HEK293 (cell line): ENCODE measurements around the gene NXN.
A peak's percentile ranks its signal among the peaks of the same experiment; 100 is the strongest.

Source experiments
- CTCF ChIA-PET: fragments of 350-600 bp; formaldehyde crosslinking; extraction: SDS; loops from one replicate; lab custom pipeline; 2021; ENCODE audit warnings: antibody characterized with exemption; lab: Yijun Ruan, JAX
- POLR2A ChIA-PET: fragments of 300-600 bp; formaldehyde crosslinking; extraction: SDS; loops from one replicate; lab custom pipeline; 2020; ENCODE audit warnings: antibody characterized with exemption, inconsistent platforms; lab: Yijun Ruan, JAX
- H3K27ac ChIP-seq: fragments of 200-500 bp; sonication (Bioruptor generic); 2 replicates; pipeline ENCODE4 v1.5.1; 2014; ENCODE audit warnings: low read depth, low read length, control low read depth, inconsistent platforms; ENCODE audit errors: extremely low read depth
- H3K36me3 ChIP-seq, 2 experiments: fragments of 200-500 bp in 1 of 2; sonication (Bioruptor generic) in 1 of 2; 1 replicate in 1 of 2; 2 replicates in 1 of 2; pipeline ENCODE4 v1.5.1; 2014 to 2017; ENCODE audit warnings: inconsistent platforms in 2 of 2, low read length in 2 of 2; ENCODE audit not compliant: control insufficient read depth in 2 of 2, insufficient read depth in 1 of 2
- H3K4me1 ChIP-seq: fragments of 200-500 bp; sonication (Bioruptor generic); 2 replicates; pipeline ENCODE4 v1.5.1; 2014; ENCODE audit warnings: mild to moderate bottlenecking, low read length, inconsistent platforms; ENCODE audit not compliant: control insufficient read depth, insufficient read depth
- H3K4me3 ChIP-seq: 2 replicates; pipeline ENCODE4 v1.5.1; 2011; ENCODE audit warnings: low read depth, mild to moderate bottlenecking, control low read depth, low read length, moderate library complexity
- H3K9me3 ChIP-seq: fragments of 200-500 bp; sonication (Bioruptor generic); 2 replicates; pipeline ENCODE4 v1.5.1; 2014; ENCODE audit warnings: low read depth, low read length, inconsistent platforms; ENCODE audit not compliant: control insufficient read depth, insufficient read depth
- AEBP2 ChIP-seq: fragments of 450-650 bp; formaldehyde crosslinking; IDR thresholded peaks from 2 replicates; pipeline ENCODE4 v1.5.1; 2016; ENCODE audit warnings: missing biosample characterization, missing genetic modification characterization, borderline replicate concordance
- EGR2 ChIP-seq: fragments of 450-650 bp; formaldehyde crosslinking; IDR thresholded peaks from 2 replicates; pipeline ENCODE4 v1.5.1; 2016; ENCODE audit warnings: low read depth, missing biosample characterization, missing genetic modification characterization
- KLF10 ChIP-seq: fragments of 450-650 bp; IDR thresholded peaks from 2 replicates; pipeline ENCODE4 v1.5.1; 2018; ENCODE audit warnings: missing biosample characterization, mild to moderate bottlenecking, missing genetic modification characterization
- ZBTB7A ChIP-seq: fragments of 450-650 bp; formaldehyde crosslinking; IDR thresholded peaks from 2 replicates; pipeline ENCODE4 v1.5.1; 2016; ENCODE audit warnings: low read depth, missing biosample characterization, missing genetic modification characterization
- ZNF248 ChIP-seq: fragments of 450-650 bp; formaldehyde crosslinking; IDR thresholded peaks from 2 replicates; pipeline ENCODE4 v1.5.1; 2017; ENCODE audit warnings: missing biosample characterization, missing genetic modification characterization
- ZNF335 ChIP-seq: fragments of 450-650 bp; formaldehyde crosslinking; conservative IDR thresholded peaks from 2 replicates; pipeline ENCODE4 v1.5.1; 2016; ENCODE audit warnings: missing biosample characterization, missing genetic modification characterization
- ZNF341 ChIP-seq: fragments of 450-650 bp; formaldehyde crosslinking; IDR thresholded peaks from 2 replicates; pipeline ENCODE4; 2016; ENCODE audit warnings: low read depth, missing biosample characterization, missing genetic modification characterization
- ZNF398 ChIP-seq: fragments of 450-650 bp; formaldehyde crosslinking; IDR thresholded peaks from 2 replicates; pipeline ENCODE4 v1.5.1; 2017; ENCODE audit warnings: missing biosample characterization, missing genetic modification characterization
- ZNF416 ChIP-seq: fragments of 450-650 bp; formaldehyde crosslinking; IDR thresholded peaks from 2 replicates; pipeline ENCODE4 v1.5.1; 2016; ENCODE audit warnings: missing biosample characterization, missing genetic modification characterization
- ZNF514 ChIP-seq: fragments of 450-650 bp; formaldehyde crosslinking; IDR thresholded peaks from 2 replicates; pipeline ENCODE4 v1.5.1; 2016; ENCODE audit warnings: missing biosample characterization, missing genetic modification characterization
- ZNF768 ChIP-seq: fragments of 450-650 bp; formaldehyde crosslinking; IDR thresholded peaks from 2 replicates; pipeline ENCODE4 v1.5.1; 2018; ENCODE audit warnings: missing biosample characterization, mild to moderate bottlenecking, missing genetic modification characterization
- ZNF843 ChIP-seq: fragments of 450-650 bp; formaldehyde crosslinking; IDR thresholded peaks from 2 replicates; pipeline ENCODE4 v1.5.1; 2016; ENCODE audit warnings: missing biosample characterization, missing genetic modification characterization
- ZSCAN18 ChIP-seq: fragments of 450-650 bp; formaldehyde crosslinking; IDR thresholded peaks from 2 replicates; pipeline ENCODE4 v1.5.1; 2016; ENCODE audit warnings: missing biosample characterization, missing genetic modification characterization
- TF ChIP-seq, protein P1 (sequence below): fragments of 450-650 bp; formaldehyde crosslinking; conservative IDR thresholded peaks from 2 replicates; pipeline ENCODE4 v1.5.1; 2016; ENCODE audit warnings: low read depth, missing biosample characterization, missing genetic modification characterization
- TF ChIP-seq, protein P2 (sequence below): fragments of 450-650 bp; formaldehyde crosslinking; IDR thresholded peaks from 2 replicates; pipeline ENCODE4 v1.5.1; 2016; ENCODE audit warnings: missing biosample characterization, missing genetic modification characterization
- TF ChIP-seq, protein P3 (sequence below): fragments of 450-650 bp; formaldehyde crosslinking; IDR thresholded peaks from 2 replicates; pipeline ENCODE4 v1.5.1; 2017; ENCODE audit warnings: missing biosample characterization, missing genetic modification characterization
- TF ChIP-seq, protein P4 (sequence below): fragments of 450-650 bp; formaldehyde crosslinking; IDR thresholded peaks from 2 replicates; pipeline ENCODE4 v1.5.1; 2016; ENCODE audit warnings: missing biosample characterization, missing genetic modification characterization

NXN gene

DNA sequence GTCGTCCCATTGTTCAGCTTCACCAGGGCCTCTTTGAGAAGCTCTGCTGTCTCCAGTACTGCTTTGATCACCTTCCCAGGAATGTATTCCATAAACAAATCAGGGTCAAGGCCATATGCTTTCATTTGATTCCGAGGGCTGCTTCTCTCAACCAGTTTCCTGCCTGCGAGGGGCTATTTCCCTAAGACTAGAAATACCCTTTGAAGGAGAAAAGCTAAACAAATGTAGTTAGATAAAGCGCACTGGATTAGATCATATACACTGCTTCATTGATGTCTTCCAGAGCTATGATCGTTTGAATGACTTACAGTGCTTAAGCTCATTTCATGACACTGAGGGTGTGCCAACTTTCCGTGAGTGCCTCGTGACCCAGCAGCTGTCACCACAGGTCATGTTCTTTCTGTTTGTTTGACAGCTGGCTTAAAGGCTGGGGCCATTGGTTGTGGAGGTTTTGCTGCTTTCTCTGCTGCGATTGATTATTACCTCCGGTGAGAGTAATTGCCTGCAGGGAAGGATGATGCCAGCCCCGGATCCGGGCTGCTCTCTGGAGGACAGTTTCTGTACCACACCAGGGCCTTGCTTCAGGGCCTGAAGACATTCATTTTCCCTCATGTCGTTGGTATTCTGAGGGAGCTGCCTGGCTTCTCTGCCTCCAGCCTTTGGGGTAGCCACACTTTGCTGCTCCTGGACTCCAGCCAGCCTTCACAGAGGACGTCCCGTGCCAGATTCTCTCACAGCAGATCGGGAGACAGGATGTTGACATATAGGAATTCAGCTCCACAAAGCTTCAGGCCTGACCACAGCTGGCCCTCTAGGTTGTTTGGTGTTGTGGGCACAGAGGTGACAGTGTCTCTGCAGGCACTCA lies 21.3 kb upstream of the NXN start:
- no peak for TF ChIP-seq ZNF514 (tag by site-specific recombination)
- TF ChIP-seq ZBTB7A (tag by site-specific recombination), result no peak
- TF ChIP-seq ZNF335, result no peak
- no peak for TF ChIP-seq EGR2 (tag by site-specific recombination)
- TF ChIP-seq ZNF398, result no peak
- no peak for TF ChIP-seq ZSCAN18
- TF ChIP-seq ZNF341 (tag by site-specific recombination), result no peak
- no peak for TF ChIP-seq AEBP2 (tag by site-specific recombination)
- TF ChIP-seq, protein P1, sequence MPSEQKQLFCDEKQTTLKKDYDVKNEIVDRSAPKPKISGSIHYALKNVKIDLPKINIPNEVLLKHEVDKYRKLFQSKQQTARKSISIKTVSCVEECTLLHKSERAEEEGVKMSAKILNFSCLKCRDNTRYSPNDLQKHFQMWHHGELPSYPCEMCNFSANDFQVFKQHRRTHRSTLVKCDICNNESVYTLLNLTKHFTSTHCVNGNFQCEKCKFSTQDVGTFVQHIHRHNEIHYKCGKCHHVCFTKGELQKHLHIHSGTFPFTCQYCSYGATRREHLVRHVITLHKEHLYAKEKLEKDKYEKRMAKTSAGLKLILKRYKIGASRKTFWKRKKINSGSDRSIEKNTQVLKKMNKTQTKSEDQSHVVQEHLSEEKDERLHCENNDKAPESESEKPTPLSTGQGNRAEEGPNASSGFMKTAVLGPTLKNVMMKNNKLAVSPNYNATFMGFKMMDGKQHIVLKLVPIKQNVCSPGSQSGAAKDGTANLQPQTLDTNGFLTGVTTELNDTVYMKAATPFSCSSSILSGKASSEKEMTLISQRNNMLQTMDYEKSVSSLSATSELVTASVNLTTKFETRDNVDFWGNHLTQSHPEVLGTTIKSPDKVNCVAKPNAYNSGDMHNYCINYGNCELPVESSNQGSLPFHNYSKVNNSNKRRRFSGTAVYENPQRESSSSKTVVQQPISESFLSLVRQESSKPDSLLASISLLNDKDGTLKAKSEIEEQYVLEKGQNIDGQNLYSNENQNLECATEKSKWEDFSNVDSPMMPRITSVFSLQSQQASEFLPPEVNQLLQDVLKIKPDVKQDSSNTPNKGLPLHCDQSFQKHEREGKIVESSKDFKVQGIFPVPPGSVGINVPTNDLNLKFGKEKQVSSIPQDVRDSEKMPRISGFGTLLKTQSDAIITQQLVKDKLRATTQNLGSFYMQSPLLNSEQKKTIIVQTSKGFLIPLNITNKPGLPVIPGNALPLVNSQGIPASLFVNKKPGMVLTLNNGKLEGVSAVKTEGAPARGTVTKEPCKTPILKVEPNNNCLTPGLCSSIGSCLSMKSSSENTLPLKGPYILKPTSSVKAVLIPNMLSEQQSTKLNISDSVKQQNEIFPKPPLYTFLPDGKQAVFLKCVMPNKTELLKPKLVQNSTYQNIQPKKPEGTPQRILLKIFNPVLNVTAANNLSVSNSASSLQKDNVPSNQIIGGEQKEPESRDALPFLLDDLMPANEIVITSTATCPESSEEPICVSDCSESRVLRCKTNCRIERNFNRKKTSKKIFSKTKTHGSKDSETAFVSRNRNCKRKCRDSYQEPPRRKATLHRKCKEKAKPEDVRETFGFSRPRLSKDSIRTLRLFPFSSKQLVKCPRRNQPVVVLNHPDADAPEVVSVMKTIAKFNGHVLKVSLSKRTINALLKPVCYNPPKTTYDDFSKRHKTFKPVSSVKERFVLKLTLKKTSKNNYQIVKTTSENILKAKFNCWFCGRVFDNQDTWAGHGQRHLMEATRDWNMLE (tag by site-specific recombination), result no peak
- TF ChIP-seq, protein P2, sequence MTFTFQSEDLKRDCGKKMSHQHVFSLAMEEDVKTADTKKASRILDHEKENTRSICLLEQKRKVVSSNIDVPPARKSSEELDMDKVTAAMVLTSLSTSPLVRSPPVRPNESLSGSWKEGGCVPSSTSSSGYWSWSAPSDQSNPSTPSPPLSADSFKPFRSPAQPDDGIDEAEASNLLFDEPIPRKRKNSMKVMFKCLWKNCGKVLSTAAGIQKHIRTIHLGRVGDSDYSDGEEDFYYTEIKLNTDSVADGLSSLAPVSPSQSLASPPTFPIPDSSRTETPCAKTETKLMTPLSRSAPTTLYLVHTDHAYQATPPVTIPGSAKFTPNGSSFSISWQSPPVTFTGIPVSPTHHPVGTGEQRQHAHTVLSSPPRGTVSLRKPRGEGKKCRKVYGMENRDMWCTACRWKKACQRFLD, result no peak
- TF ChIP-seq ZNF248 (tag by site-specific recombination), result no peak
- peaks cover 15% of the 10 kb centered on the region for H3K4me1 ChIP-seq
- POLR2A ChIA-PET, result interaction anchor here (0.6 to 1.0 kb wide), 6 partner anchors 20 to 802 kb away, joined by 3 to 5 read pairs (median 4); partner anchors contain the start of gene VPS53
- no peaks in the 10 kb centered on the region for H3K9me3 ChIP-seq
- H3K4me3 ChIP-seq, result no peak overlapping the region
- peaks cover 18 to 75% of the 10 kb centered on the region in 2 experiments for H3K36me3 ChIP-seq
- CTCF ChIA-PET, result interaction anchor here (0.6 to 4.8 kb wide), 8 partner anchors 20 to 629 kb away, joined by 3 to 48 read pairs (median 4); no protein-coding TSS in a partner anchor
- no peak overlapping the region for H3K27ac ChIP-seq

GRCh38 chr17:998111-998510 lies 18.5 kb upstream of the NXN start:
- H3K27ac ChIP-seq, result no peak overlapping the region; the same call in 1 of the 2 replicates
- CTCF ChIA-PET, result interaction anchor here (0.5 to 3.3 kb wide), 8 partner anchors 17 to 587 kb away, joined by 3 to 16 read pairs (median 5); no protein-coding TSS in a partner anchor
- H3K4me3 ChIP-seq, result peak overlapping the region; percentile 67
- POLR2A ChIA-PET, result interaction anchor here (1.3 kb wide), 1 partner anchor 58 kb away, joined by 5 read pairs; no protein-coding TSS in a partner anchor
- H3K36me3 ChIP-seq, result peaks cover 18 to 48% of the 10 kb centered on the region in 2 experiments
- peaks cover 15% of the 10 kb centered on the region for H3K4me1 ChIP-seq
- no peaks in the 10 kb centered on the region for H3K9me3 ChIP-seq
- no peak for TF ChIP-seq ZNF843
- TF ChIP-seq, protein P3, sequence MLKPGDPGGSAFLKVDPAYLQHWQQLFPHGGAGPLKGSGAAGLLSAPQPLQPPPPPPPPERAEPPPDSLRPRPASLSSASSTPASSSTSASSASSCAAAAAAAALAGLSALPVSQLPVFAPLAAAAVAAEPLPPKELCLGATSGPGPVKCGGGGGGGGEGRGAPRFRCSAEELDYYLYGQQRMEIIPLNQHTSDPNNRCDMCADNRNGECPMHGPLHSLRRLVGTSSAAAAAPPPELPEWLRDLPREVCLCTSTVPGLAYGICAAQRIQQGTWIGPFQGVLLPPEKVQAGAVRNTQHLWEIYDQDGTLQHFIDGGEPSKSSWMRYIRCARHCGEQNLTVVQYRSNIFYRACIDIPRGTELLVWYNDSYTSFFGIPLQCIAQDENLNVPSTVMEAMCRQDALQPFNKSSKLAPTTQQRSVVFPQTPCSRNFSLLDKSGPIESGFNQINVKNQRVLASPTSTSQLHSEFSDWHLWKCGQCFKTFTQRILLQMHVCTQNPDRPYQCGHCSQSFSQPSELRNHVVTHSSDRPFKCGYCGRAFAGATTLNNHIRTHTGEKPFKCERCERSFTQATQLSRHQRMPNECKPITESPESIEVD (tag by site-specific recombination), result no peak
- no peak for TF ChIP-seq KLF10 (tag by site-specific recombination)
- TF ChIP-seq ZNF416, result no peak
- TF ChIP-seq, protein P4, sequence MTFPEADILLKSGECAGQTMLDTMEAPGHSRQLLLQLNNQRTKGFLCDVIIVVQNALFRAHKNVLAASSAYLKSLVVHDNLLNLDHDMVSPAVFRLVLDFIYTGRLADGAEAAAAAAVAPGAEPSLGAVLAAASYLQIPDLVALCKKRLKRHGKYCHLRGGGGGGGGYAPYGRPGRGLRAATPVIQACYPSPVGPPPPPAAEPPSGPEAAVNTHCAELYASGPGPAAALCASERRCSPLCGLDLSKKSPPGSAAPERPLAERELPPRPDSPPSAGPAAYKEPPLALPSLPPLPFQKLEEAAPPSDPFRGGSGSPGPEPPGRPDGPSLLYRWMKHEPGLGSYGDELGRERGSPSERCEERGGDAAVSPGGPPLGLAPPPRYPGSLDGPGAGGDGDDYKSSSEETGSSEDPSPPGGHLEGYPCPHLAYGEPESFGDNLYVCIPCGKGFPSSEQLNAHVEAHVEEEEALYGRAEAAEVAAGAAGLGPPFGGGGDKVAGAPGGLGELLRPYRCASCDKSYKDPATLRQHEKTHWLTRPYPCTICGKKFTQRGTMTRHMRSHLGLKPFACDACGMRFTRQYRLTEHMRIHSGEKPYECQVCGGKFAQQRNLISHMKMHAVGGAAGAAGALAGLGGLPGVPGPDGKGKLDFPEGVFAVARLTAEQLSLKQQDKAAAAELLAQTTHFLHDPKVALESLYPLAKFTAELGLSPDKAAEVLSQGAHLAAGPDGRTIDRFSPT (tag by site-specific recombination), result no peak
- peak; percentile 89; the same call in 1 of the 2 replicates for TF ChIP-seq ZNF768 (tag by site-specific recombination)
